Activated CD4-positive, alpha-beta memory T cell treated with anti-CD3 and anti-CD28 coated beads, Interleukin-2, amount 10 ng/mL, durations not matched to agents 7 days and 5 days (primary cell): ENCODE measurements around the gene JPH2. TPM values are rescaled to one million over a fixed set of nuclear protein-coding genes. Genes with fewer than 3 reads are reported as not detected.

ENCODE experiments used
- CTCF ChIA-PET: fragments of 350-600 bp; sonication (Branson Sonifier 250); formaldehyde crosslinking; loops from one replicate; lab custom pipeline; 2021; ENCODE audit warnings: antibody characterized with exemption, inconsistent platforms; lab: Charles Lee
- POLR2A ChIA-PET: fragments of 350-600 bp; sonication (Branson Sonifier 250); formaldehyde crosslinking; loops from one replicate; lab custom pipeline; 2021; ENCODE audit warnings: antibody characterized with exemption; lab: Charles Lee
- DNase-seq: peaks from one replicate; pipeline ENCODE4 v3.0.0-alpha.2; 2020
- H3K27ac Mint-ChIP-seq: one replicate; pipeline ENCODE4 v1.8.0; 2021; ENCODE audit warnings: mild to moderate bottlenecking, mixed read lengths
- H3K27me3 Mint-ChIP-seq: one replicate; pipeline ENCODE4 v1.8.0; 2021; ENCODE audit warnings: mixed read lengths
- H3K36me3 Mint-ChIP-seq: one replicate; pipeline ENCODE4 v1.8.0; 2021; ENCODE audit warnings: low read depth, mixed read lengths
- H3K4me1 Mint-ChIP-seq: one replicate; pipeline ENCODE4 v1.8.0; 2021; ENCODE audit warnings: mixed read lengths
- H3K4me3 Mint-ChIP-seq: one replicate; pipeline ENCODE4 v1.8.0; 2021; ENCODE audit warnings: mild to moderate bottlenecking, mixed read lengths
- H3K9me3 Mint-ChIP-seq: one replicate; pipeline ENCODE4 v1.8.0; 2021; ENCODE audit warnings: mixed read lengths
- total RNA-seq, 2 experiments: library from RNA; stranded (reverse); gene quantifications; one replicate each; pipeline ENCODE4 v1.2.3, GENCODE V29; 2021

JPH2 gene
- total RNA-seq, 2 experiments from 2014 or later, result 0.05 to 0.10 TPM

DNA sequence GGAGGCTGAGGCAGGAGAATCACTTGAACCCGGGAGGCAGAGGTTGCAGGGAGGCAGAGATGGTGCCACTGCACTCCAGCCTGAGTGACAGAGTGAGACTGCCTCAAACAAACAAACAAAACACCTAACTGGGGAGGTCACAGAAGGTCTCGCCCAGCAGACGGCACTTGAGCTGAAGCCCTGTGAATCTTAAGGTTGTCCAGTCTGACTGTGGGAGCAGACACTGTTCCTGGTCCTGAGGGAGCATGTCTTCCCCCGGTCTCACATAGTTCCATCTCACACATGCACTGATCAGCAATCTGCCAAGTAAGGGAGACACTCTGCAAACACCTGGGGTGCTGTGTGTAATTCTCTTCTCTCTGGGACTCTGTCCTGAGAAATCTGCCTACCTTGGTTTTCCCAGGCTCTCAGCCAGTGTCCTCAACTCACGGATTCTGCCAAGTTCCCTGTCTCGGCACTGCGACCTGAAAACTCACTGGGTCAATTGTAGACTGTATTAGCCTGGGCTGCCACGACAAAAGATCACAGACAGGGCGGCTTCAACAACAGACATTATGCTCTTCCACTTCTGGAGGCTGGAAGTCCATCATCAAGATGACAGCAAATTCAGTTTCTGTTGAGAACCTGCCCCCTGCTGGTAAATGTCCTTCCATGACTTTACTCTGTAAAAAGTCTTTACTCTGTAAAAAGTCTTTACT, 94.3 kb downstream of the JPH2 start:
- no peak overlapping the region for H3K4me3 Mint-ChIP-seq
- peak; percentile 37 for DNase-seq
- no peak overlapping the region for H3K27ac Mint-ChIP-seq
- no peaks in the 10 kb centered on the region for H3K4me1 Mint-ChIP-seq
- H3K27me3 Mint-ChIP-seq, result peaks cover 25% of the 10 kb centered on the region
- no peaks in the 10 kb centered on the region for H3K36me3 Mint-ChIP-seq
- H3K9me3 Mint-ChIP-seq, result no peaks in the 10 kb centered on the region
- CTCF ChIA-PET, result interaction anchor here (0.6 to 2.2 kb wide), 6 partner anchors 11 to 644 kb away, joined by 3 to 13 read pairs (median 6); no protein-coding TSS in a partner anchor
- POLR2A ChIA-PET, result interaction anchor here (1.2 kb wide), 1 partner anchor 635 kb away, joined by 5 read pairs; the partner anchor contains the start of gene SRSF6

DNA sequence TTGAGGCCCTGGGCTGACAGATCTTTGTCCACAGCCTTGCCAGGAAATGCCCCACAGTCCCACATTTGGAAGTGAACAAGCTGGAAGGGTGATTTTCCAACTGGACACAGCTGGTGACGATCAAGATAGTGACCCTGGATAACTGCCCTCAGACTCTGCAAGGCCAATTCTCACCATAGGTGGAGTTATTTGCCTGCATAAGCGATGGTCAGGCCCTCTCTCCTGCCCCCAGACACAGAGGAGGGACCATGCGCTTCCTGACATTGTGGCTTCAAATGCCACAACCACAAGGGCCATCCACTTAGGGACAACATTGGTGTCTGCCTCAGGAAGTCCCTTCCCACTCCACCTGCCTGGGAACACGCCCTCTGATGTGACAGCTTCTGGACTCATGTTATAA, 96.0 kb downstream of the JPH2 start:
- Mint-ChIP-seq H3K27ac (no peak overlapping the region), H3K9me3 (no peaks in the 10 kb centered on the region), H3K4me3 (no peak overlapping the region), H3K4me1 (no peaks in the 10 kb centered on the region), H3K27me3 (peaks cover 27% of the 10 kb centered on the region), H3K36me3 (no peaks in the 10 kb centered on the region)
- POLR2A ChIA-PET, result interaction anchor here (1.2 kb wide), 1 partner anchor 633 kb away, joined by 5 read pairs; the partner anchor contains the start of gene SRSF6
- no peak for DNase-seq
- CTCF ChIA-PET, result interaction anchor here (0.6 to 2.2 kb wide), 4 partner anchors 9 to 553 kb away, joined by 3 to 7 read pairs (median 6); no protein-coding TSS in a partner anchor

DNA sequence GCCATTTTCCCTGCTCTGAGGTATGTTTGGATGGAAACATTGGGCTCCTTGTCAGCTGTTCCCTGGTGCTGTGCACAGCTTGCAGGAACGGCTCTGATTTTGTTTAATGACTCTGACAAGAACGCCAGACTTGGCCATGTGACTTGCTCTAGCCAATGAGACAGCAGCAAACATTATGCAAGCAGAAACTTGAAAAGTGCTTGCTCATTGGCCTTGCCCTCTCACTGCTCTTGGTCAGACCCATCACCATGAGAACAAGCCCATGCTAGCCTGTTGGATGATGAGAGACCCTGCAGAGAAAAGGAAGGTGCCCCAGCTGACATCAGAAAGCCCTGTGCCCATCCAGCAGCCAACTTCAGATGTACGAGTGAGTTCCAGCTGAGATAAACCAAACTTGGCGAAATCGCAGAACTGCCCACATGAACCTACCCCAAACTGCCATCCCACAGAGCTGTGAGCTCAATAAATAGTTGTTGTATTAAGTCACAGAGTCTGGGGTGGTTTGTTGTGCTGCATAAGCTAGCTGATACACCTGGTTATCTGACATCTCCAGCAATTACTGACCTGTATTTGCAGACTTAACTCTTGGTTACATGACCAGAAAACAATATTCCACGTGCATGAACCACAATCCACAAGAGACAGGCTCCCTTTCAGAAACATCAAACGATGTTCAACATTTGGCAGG, 96.9 kb downstream of the JPH2 start:
- H3K9me3 Mint-ChIP-seq, result no peaks in the 10 kb centered on the region

DNA sequence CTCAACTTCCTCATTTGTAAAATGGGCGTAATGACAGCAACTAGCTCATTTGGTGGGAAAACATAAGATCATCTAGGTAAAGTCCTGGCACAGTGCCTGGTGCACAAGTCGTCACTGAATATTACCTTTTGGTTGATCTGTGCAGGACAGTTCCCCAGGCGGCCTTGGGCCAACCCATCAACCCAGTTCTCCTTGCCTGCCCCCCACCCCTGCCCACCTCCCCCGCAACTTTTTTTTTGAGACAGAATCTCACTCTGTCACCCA, 99.2 kb downstream of the JPH2 start:
- ChIA-PET POLR2A (no interaction called here), CTCF (interaction anchor here (0.6 kb wide), 1 partner anchor 396 kb away, joined by 3 read pairs; no protein-coding TSS in a partner anchor)
- Mint-ChIP-seq H3K9me3 (no peaks in the 10 kb centered on the region), H3K27ac (no peak overlapping the region), H3K4me1 (no peaks in the 10 kb centered on the region), H3K4me3 (no peak overlapping the region), H3K36me3 (no peaks in the 10 kb centered on the region), H3K27me3 (peaks cover 15% of the 10 kb centered on the region)
- no peak for DNase-seq

More for the DNA sequence above, 96.9 kb downstream of the JPH2 start:
- Mint-ChIP-seq H3K4me1 (no peaks in the 10 kb centered on the region), H3K4me3 (no peak overlapping the region), H3K27ac (no peak overlapping the region), H3K27me3 (peaks cover 27% of the 10 kb centered on the region), H3K36me3 (no peaks in the 10 kb centered on the region)
- CTCF ChIA-PET, result interaction anchor here (1.9 to 2.2 kb wide), 2 partner anchors 8 to 552 kb away, joined by 5 to 7 read pairs; no protein-coding TSS in a partner anchor
- POLR2A ChIA-PET, result no interaction called here
- DNase-seq, result no peak

DNA sequence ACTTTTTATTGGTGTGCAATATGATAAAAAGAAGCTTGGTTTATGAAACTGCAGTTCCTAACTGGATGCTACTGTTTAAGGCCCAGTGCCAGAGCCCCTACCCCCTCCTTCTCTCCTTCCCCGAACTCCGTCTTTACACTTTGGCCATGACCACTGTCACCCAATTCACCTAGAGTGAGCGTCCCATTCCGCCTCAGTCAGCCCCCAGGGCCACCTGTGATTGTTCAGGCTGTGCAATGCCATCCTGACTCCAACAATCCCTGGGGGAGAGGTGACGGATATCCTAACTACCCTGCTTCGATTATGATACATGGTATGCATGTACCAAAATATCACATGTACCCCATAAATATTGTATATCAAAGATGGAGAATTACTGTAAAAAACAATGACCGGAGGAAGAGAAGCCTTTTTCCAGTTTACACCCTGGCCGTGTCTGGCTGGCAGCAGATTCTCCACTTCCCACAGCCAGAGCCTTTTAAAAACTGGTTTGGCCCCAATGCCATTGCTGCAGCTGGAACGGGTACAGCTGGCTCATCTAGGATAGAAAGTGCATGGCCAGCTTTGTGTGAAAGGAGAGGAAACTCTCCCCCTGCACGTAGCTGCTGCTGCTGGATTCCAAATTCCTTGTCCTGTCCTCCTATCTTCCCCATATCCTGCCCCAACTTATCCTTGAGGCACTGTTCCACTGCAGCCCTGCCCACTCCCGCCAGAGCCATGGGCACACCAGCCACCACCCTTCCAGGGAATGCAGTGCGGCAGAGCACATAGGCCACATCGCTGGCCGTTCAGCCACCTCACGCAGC, 99.7 kb downstream of the JPH2 start:
- H3K9me3 Mint-ChIP-seq, result no peaks in the 10 kb centered on the region
- H3K27ac Mint-ChIP-seq, result no peak overlapping the region
- H3K27me3 Mint-ChIP-seq, result peaks cover 13% of the 10 kb centered on the region
- no peak overlapping the region for H3K4me3 Mint-ChIP-seq
- no peaks in the 10 kb centered on the region for H3K36me3 Mint-ChIP-seq
- no peak for DNase-seq
- ChIA-PET CTCF (no interaction called here), POLR2A (no interaction called here)
- no peaks in the 10 kb centered on the region for H3K4me1 Mint-ChIP-seq

DNA sequence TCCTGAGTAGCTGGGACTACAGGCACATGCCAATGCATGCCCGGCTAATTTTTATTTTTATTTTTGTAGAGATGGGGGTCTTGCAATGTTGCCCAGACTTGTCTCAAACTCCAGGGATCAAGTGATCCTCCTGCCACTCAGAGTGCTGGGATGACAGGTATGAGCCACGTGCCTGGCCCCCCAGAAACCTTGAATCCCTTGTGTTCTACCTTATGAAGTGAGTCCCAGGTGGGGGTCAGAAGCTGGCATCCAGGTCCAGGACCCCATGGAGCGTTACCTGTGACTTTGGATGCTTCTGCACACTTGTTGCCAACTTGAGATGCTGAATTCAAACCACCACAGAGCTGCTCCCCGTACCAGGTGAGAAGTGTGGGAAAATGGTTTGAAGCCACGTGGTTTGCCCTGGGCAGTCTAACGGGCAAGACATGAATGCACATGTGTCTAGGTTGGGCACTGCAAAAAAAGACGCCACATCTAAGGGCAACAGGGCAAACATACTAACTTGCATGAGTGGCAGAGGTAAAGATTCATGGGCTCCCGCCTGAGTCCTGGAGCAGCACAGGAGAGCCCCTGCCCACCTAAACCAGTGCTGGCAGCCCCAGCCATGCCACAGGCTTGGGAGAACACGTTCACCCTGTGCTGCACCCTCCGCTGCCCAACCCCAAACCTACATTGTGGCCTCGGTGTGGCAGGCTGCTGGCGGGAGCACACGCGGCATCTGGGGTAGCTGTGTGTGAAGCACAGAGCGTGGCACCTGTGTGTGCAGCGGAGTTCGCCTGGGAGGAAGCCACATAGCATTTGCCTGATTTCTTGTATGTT, 101.2 kb downstream of the JPH2 start:
- H3K9me3 Mint-ChIP-seq, result no peaks in the 10 kb centered on the region
- H3K27ac Mint-ChIP-seq, result no peak overlapping the region
- H3K36me3 Mint-ChIP-seq, result no peaks in the 10 kb centered on the region
- H3K4me1 Mint-ChIP-seq, result peaks cover under 1% of the 10 kb centered on the region
- ChIA-PET CTCF (interaction anchor here (8.5 kb wide), 1 partner anchor 336 kb away, joined by 109 read pairs; no protein-coding TSS in a partner anchor), POLR2A (no interaction called here)
- H3K27me3 Mint-ChIP-seq, result peaks cover 10% of the 10 kb centered on the region
- DNase-seq, result no peak
- no peak overlapping the region for H3K4me3 Mint-ChIP-seq

GRCh38 chr20:44084891-44085290, 102.1 kb downstream of the JPH2 start:
- no peak overlapping the region for H3K27ac Mint-ChIP-seq
- ChIA-PET POLR2A (no interaction called here), CTCF (interaction anchor here (8.5 kb wide), 1 partner anchor 335 kb away, joined by 109 read pairs; no protein-coding TSS in a partner anchor)
- H3K27me3 Mint-ChIP-seq, result peaks cover 10% of the 10 kb centered on the region
- H3K4me1 Mint-ChIP-seq, result peaks cover 6% of the 10 kb centered on the region
- no peaks in the 10 kb centered on the region for H3K36me3 Mint-ChIP-seq
- no peak overlapping the region for H3K4me3 Mint-ChIP-seq
- no peak for DNase-seq
- H3K9me3 Mint-ChIP-seq, result no peaks in the 10 kb centered on the region

GRCh38 chr20:44084439-44084838, 102.5 kb downstream of the JPH2 start:
- no peak overlapping the region for H3K4me3 Mint-ChIP-seq
- DNase-seq, result no peak
- CTCF ChIA-PET, result interaction anchor here (0.6 to 8.5 kb wide), 3 partner anchors 10 to 334 kb away, joined by 3 to 109 read pairs (median 4); no protein-coding TSS in a partner anchor
- peaks cover 6% of the 10 kb centered on the region for H3K4me1 Mint-ChIP-seq
- peaks cover 10% of the 10 kb centered on the region for H3K27me3 Mint-ChIP-seq
- POLR2A ChIA-PET, result no interaction called here
- no peak overlapping the region for H3K27ac Mint-ChIP-seq
- H3K9me3 Mint-ChIP-seq, result no peaks in the 10 kb centered on the region
- H3K36me3 Mint-ChIP-seq, result no peaks in the 10 kb centered on the region

- H3K27me3 Mint-ChIP-seq, result peaks cover 16% of the 10 kb centered on the region
- peaks cover 6% of the 10 kb centered on the region for H3K4me1 Mint-ChIP-seq
- POLR2A ChIA-PET, result no interaction called here
- H3K27ac Mint-ChIP-seq, result no peak overlapping the region
- DNase-seq, result no peak
- H3K4me3 Mint-ChIP-seq, result no peak overlapping the region
- no peaks in the 10 kb centered on the region for H3K9me3 Mint-ChIP-seq
- no peaks in the 10 kb centered on the region for H3K36me3 Mint-ChIP-seq
- CTCF ChIA-PET, result interaction anchor here (1.6 to 8.5 kb wide), 3 partner anchors 8 to 333 kb away, joined by 4 to 109 read pairs (median 7); no protein-coding TSS in a partner anchor
Observed at GRCh38 chr20:44083220-44083933, 103.6 kb downstream of the JPH2 start.

- Mint-ChIP-seq H3K27ac (no peak overlapping the region), H3K27me3 (peaks cover 16% of the 10 kb centered on the region), H3K36me3 (no peaks in the 10 kb centered on the region), H3K4me1 (peaks cover 6% of the 10 kb centered on the region), H3K9me3 (no peaks in the 10 kb centered on the region), H3K4me3 (no peak overlapping the region)
- no peak for DNase-seq
- POLR2A ChIA-PET, result interaction anchor here (1.5 kb wide), 1 partner anchor 26 kb away, joined by 3 read pairs; no protein-coding TSS in a partner anchor
- CTCF ChIA-PET, result interaction anchor here (2.6 to 8.5 kb wide), 2 partner anchors 10 to 332 kb away, joined by 7 to 109 read pairs; no protein-coding TSS in a partner anchor
Observed at GRCh38 chr20:44081888-44082287, 105.1 kb downstream of the JPH2 start.

GRCh38 chr20:44081476-44081875, 105.5 kb downstream of the JPH2 start:
- H3K27ac Mint-ChIP-seq, result no peak overlapping the region
- ChIA-PET CTCF (interaction anchor here (2.6 to 8.5 kb wide), 2 partner anchors 10 to 331 kb away, joined by 7 to 109 read pairs; no protein-coding TSS in a partner anchor), POLR2A (interaction anchor here (1.5 kb wide), 1 partner anchor 25 kb away, joined by 3 read pairs; no protein-coding TSS in a partner anchor)
- no peak overlapping the region for H3K4me3 Mint-ChIP-seq
- peaks cover 16% of the 10 kb centered on the region for H3K27me3 Mint-ChIP-seq
- no peak for DNase-seq
- peaks cover 6% of the 10 kb centered on the region for H3K4me1 Mint-ChIP-seq
- H3K36me3 Mint-ChIP-seq, result no peaks in the 10 kb centered on the region
- H3K9me3 Mint-ChIP-seq, result no peaks in the 10 kb centered on the region
